Measurements from ENCODE around the gene VPS52.
A peak's percentile ranks its signal among the peaks of the same experiment; 100 is the strongest.
"Not testable (repeated sequence)": the region's sequence is repeated elsewhere in the genome, so short reads cannot be mapped to it uniquely, and the experiment has no call there.

VPS52 gene

GRCh38 chr6:33249732-33250630 is 21.7 kb downstream of the VPS52 start:
- DNase-seq (ENCODE audit: low read depth): no peak

DNA sequence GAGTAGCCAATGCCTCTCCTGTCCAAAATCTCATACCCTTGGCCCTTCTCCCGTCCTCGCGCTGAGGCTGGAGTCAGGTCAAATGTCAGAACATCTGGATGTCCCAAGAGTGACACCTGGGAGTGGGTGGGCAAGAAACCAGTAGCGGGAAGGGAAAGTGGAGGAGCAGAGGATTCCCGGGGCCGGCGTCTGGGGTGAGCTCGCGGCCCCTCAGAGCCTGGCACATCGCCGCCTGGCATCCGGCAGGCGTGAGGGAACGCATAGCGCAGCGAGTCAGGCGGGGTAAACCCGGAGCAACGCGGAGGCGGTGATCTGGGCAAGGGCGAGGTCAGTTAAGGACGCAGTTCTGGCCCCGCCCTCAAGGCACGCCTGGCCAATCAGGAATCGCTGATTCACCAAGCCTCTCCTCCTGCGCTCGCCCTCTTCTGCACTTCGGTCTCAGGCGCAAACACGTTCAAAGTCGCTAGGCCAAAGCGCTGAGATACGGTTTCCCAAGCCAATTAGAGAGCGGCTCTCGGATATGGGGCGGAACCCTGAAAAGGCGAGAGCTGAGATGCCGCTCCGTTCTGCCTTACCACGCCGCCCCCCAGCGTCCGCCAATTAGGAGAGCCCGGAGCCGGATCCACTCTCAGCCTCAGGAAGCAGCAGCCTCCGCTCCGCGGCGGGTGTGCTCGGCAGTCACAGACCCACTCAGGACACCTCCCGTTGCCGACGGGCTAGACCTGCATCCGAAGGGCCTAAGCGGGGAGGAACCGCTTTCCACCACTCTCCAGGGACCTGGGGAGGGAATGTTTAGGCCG is 22.5 kb downstream of the VPS52 start:
- DNase-seq (ENCODE audit: low read depth): peak; percentile 91

GRCh38 chr6:33248643-33248931 is 23.1 kb downstream of the VPS52 start:
- peak; percentile 7 for DNase-seq (ENCODE audit: low read depth)

GRCh38 chr6:33247977-33248642 is 23.6 kb downstream of the VPS52 start:
- DNase-seq (ENCODE audit: low read depth): peak; percentile 82

- DNase-seq (ENCODE audit: low read depth): no peak
Observed at GRCh38 chr6:33243476-33243875, 28.2 kb downstream of the VPS52 start.

GRCh38 chr6:33241968-33242367 is 29.7 kb downstream of the VPS52 start:
- no peak for DNase-seq (ENCODE audit: low read depth)

- no peak for DNase-seq (ENCODE audit: low read depth)
Observed at GRCh38 chr6:33237741-33238140, 33.9 kb downstream of the VPS52 start.

DNA sequence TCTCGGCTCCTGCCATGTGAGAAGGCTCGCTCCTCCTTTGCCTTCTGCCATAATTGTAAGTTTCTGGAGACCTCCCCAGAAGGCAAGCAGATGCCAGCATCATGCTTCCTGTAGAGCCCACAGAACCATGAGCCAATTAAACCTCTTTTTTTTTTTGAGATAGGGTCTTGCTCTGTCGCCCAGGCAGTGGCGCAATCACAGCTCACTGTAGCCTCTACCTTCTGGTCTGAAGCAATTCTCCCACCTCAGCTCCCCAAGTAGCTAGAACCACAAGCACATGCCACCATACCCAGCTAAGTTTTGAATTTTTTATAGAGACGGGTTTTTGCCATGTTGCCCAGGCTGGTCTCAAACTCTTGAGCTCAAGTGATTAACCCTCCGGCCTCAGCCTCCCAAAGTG is 34.8 kb downstream of the VPS52 start:
- DNase-seq (ENCODE audit: low read depth): no peak

- no peak for DNase-seq (ENCODE audit: low read depth)
Observed at GRCh38 chr6:33236328-33236727, 35.3 kb downstream of the VPS52 start.

DNA sequence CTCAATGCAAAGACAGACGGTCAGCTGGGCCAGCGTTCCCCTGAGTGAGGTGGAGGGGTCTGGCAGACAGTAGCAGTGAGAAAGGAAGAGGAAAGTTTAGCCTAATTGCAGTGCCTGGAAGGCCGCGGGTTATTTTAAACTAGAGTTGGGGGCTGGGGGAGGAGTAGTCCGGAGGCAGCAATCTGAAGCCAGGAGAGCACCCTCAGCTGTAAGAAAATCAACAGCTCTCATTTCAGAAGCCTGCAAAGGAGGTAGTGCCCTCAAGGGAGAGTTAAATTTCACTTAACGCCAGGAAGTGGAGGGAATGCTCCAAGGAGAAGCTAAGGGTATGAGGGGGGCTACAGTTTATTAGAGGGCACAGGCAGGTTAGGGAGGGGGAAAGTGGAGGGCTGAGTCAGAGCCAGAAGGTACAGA is 36.4 kb downstream of the VPS52 start:
- no peak for DNase-seq (ENCODE audit: low read depth)

DNA sequence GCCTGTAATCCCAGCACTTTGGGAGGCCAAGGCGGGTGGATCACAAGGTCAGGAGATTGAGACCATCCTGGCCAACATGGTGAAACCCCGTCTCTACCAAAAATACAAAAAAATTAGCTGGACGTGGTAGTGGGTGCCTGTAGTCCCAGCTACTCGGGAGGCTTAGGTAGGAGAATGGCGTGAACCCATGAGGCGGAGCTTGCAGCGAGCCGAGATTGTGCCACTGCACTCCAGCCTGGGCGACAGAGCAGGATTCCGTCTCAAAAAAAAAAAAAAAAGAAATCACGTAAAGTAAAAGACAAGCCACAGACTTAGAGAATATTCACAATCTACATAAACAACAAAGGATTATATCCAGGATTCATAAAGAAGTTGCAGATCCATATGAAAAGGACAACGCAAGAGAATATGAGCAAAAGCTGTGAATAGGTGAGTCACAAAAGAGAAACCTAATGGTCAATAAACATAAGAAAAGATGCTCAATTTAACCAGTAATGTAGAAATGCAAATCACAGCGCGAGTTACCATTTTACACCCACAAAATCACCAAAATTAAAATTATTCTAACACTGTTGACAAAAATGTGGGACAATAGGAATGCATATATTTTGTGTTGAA is 45.1 kb downstream of the VPS52 start:
- not testable (repeated sequence) for DNase-seq (ENCODE audit: low read depth)

DNA sequence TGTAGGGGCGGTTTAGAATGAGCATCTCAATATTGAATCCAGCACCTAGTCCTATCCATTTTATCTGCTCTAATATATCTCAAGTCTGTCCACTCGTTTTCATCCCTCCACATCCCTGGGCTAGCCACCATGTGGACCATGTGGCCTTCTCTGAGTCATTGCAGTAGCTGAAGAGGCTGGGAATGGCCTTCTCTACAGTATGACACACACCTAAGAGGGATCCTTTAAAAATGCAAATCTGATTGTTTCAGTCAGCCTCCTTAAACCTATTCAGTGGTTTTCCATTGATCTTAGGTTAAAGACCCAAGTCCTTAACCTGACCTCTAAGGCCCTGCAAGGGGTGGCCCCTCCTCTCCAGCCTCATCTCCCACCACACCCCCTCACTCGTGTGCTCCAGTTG is 54.0 kb downstream of the VPS52 start:
- DNase-seq (ENCODE audit: low read depth): no peak

GRCh38 chr6:33217246-33217645 is 54.4 kb downstream of the VPS52 start:
- DNase-seq (ENCODE audit: low read depth): no peak

DNA sequence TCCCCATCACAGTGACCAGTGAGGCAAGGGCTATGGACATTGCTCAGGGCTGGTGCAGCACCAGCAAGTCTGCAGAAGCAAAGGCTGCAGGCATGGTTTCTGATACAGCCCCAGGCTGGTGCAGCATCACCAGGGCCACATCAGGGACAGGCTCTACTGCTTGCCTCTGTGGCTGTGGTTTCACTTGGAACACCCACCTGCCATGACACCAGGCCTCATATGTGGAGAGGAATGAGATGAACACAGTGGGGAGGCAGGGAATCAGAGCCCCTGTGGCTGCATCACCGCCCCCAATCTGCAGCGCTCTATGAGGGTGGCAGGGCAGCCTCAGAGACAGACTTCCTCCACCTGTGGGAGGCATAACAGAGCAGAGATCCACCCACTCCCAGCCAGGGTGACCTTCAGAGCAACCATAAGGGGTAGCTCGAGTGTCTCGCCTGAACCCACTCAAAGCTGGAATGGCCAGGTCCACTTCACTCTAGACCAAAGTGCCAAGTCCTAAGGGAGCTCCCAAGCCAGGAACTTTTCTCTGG is 55.5 kb downstream of the VPS52 start:
- DNase-seq (ENCODE audit: low read depth): no peak

GRCh38 chr6:33215271-33216116 is 56.2 kb downstream of the VPS52 start:
- DNase-seq (ENCODE audit: low read depth): no peak

DNA sequence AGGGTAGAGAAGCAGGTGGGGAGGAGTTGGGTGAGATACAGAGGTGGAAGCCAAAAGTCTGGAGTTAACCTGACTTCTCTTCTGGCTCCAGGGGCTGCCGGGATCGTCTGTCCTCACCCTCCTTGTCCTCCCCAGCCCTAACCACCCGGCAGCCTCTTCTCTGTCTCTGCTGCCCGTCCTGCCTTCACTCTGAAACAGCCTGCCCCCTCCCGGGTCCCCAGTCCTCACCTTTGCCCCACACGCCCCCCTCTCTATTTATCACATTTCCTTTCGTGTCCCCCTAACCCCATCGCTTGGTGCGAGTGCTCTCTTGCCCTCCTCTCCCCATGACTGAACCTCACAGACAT is 57.7 kb downstream of the VPS52 start:
- no peak for DNase-seq (ENCODE audit: low read depth)

- DNase-seq (ENCODE audit: low read depth): no peak
Observed at GRCh38 chr6:33213166-33213988, 58.3 kb downstream of the VPS52 start.

DNA sequence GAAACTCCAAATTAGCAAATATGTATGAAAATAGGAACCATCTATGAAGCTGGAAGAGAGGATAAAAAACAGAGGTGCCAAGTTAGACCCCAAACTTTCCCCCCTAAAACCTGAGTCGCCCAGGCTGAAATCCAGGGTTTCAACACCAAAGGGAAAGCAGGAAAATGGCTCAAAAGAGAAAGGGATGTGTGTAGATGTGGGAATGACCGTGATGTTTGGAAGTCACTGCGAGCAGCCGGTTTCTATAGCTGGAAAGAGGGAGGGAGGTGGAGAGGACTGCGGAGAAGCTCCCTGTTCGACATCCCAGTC is 58.9 kb downstream of the VPS52 start:
- no peak for DNase-seq (ENCODE audit: low read depth)

- no peak for DNase-seq (ENCODE audit: low read depth)
Observed at GRCh38 chr6:33211666-33212422, 59.8 kb downstream of the VPS52 start.

DNA sequence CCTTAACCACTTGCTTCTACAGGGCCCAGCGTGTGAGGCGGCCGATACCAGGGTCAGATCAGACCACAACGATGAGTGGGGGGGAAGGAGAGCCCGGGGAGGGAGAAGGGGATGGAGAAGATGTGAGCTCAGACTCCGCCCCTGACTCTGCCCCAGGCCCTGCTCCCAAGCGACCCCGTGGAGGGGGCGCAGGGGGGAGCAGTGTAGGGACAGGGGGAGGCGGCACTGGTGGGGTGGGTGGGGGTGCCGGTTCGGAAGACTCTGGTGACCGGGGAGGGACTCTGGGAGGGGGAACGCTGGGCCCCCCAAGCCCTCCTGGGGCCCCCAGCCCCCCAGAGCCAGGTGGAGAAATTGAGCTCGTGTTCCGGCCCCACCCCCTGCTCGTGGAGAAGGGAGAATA is 60.5 kb downstream of the VPS52 start:
- DNase-seq (ENCODE audit: low read depth): no peak
